Measurements from ENCODE around the gene CFAP70. TPM values are rescaled to one million over a fixed set of nuclear protein-coding genes. Genes with fewer than 3 reads are reported as not detected.
A peak's percentile ranks its signal among the peaks of the same experiment; 100 is the strongest.
"Not testable (repeated sequence)": the region's sequence is repeated elsewhere in the genome, so short reads cannot be mapped to it uniquely, and the experiment has no call there.

CFAP70 gene
- total RNA-seq (2014; rRNA removed; shearing (Covaris generic)): not detected in 2 replicates

DNA sequence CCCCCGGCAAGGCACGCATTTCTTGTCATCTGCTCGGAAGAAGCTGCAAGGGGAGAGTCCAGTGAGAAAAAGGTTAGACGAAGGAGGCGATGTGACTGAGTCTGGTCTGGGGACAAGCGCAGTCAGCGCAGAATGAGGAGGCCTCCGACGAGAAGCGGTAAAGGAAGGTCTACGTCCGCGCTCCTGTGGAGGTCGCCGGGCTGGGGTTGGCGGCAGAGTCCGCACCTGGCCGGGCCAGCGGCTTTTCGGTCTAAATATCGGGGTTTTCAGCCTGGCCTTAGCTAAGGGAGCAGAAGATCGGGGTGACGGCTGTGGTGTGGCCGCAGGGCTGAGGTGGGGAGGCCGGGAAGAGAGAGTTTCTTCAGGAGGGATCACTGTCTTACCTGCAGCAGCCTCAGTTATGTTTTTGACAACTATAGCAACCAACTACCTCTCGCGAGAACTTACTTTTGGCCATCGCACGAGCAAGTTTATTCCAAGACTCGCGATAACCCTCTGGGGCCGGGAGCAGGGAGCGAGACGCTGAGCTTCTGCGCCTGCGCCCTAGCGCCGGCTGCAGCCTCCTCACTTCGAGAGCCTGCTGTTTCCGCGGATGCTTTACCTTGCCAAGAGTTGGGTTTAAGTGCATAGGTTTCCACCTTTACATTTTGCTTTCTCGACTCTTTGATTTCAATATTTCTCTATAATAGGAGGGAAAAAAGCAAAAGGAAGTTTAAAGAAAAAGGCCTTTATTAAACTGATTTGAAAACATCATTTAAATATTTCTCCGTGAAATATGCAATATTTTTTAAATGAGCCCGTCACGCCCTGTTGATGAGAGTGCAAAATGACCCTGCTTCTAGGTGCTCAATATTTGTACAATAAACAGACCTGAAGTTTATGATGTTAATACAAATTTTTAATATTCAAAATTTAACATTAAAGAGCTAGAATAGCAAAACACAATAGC is at the start of gene CFAP70:
Gene CFAP70 (minus strand): TSS at position 534 of the 949 bp plus-strand sequence. CDS start 4,068 bp downstream, outside the sequence.
- DNase-seq (ENCODE audit: low read depth): peak; percentile 96

DNA sequence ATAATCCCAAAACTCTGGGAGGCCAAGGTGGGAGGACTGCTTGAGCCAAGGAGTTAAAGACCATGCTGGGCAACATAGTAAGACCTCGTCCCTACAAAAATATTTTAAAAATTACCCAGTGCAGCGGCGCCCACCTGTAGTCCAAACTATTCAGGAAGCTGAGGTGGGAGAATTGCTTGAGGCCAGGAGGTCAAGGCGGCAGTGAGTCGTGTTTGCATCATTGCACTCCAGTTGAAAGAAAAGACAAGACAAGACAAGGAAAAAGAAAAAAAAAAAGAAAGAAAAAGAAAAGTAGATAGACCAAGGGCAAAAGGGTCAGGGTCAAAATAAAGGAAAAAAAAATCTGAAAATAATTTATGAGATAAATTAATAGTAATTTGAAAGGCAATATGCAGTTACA is 49.4 kb upstream of the CFAP70 start:
- DNase-seq (ENCODE audit: low read depth): peak; percentile 35

DNA sequence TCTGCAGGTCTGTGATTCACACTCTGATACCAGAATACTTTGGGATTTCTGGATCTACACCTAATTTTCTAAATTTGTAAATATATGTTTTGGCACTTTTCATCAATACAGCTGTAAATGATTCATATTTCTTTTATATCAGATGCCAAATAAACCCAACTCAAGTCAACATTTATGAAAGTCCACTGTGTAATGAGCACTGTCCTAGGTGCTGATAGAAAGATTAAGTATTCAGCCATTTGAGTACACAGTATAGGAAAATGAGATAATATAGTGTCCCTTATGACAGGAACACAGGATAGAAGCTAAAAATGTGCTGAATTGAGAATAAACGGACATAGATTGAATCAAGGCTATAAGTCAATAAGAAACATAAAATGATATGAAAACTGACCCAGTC is 48.8 kb upstream of the CFAP70 start:
- no peak for DNase-seq (ENCODE audit: low read depth)

DNA sequence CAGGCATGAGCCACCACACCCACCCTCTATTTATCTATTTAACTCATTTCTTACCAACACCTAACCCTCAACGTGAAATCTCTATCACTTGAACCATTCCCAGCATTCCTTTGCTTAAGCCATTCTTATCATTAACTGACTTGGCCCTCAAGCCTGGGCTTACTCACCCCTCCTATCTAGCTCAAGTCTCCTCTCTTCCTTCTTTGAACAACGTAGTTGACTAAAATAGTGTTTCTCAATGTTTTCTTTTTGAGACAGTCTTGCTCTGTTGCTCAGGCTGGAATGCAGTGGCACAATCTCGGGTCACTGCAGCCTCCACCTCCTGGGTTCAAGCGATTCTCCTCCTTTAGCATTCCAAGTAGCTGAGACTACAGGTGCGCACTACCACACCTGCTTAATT is 48.2 kb upstream of the CFAP70 start:
- no peak for DNase-seq (ENCODE audit: low read depth)

DNA sequence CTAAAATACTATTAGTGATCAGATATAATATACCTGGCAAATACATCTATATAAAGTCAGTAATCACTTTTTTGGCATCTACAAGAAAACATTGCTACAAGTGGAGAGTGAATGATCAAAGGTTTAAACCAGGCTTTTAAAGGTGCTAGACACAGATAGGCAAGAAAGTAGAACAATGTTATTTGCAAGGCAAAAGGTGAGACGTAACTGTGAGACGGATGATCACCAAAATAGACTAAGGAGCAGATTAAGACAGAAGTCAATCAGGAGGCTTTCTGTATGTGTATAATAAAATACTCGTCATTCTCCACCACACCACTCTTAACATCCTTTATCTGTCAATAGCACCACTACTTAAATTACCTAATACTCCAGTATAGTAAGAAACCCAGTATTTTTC is 46.9 kb upstream of the CFAP70 start:
- DNase-seq (ENCODE audit: low read depth): no peak

DNA sequence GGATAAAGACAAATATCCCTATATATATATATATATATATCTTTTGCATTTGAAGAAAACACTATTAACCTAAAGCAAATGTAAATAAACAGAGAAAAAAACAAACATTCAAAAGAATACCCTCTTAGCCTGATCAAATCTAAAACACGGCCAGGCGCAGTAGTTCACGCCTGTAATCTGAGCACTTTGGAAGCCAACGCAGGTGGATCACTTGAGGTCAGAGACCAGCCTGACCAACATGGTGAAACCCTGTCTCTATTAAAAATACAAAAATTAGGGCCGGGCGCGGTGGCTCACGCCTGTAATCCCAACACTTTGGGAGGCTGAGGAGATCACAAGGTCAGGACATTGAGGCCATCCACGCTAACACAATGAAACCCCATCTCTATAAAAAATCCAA is 46.0 kb upstream of the CFAP70 start:
- no peak for DNase-seq (ENCODE audit: low read depth)

DNA sequence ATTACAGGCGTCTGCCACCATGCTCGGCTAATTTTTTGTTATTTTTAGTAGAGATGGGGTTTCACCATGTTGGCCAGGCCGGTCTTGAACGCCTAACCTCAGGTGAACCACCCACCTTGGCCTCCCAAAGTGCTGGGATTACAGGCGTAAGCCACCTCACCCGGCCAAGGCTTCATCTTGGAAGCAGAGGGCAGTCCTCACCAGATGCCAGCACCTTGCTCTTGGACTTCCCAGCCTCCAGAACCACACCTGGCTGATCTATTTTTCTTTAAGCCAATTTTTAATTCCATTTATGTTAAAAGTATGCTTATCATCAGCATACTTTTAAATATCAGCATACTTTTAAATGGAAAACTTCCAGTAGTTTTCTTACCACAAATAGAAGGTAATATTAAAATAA is 43.0 kb upstream of the CFAP70 start:
- no peak for DNase-seq (ENCODE audit: low read depth)

DNA sequence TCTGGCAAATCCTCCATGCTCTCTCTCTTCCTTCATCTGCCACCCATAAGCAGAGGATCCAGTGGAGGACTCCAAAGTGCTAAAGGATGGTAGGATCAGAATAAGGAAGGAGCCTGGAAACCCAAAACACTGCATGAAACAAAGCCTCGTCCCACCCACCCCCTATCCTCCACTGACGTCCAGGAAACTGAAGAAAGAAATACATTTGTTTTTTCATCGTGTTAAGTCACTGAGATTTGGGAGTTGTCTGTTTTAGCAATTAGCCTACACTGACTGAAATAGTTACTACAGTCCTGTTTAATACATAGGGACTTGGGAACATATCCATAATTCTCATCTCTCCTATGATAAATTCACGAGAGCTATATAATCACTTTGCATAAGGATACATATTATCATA is 40.4 kb upstream of the CFAP70 start:
- DNase-seq (ENCODE audit: low read depth): no peak

DNA sequence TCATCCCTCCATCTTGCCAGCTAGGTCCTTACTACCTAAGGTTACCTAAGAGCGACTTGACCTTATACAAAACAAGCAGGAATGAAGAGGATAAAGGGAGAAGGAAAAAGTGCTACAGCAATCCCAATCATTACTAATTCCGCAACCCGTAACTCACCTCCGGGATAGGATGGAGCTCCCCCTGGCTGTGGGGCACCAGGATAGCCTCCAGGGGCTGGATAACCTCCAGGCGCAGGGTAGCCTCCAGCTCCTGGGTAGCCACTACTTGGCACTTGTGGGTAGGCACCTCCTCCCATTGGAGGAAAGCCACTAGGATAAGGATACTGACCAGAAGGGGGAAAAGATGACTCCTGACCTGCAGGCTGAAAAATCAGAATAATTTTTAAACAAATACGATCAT is 39.4 kb upstream of the CFAP70 start:
- no peak for DNase-seq (ENCODE audit: low read depth)

DNA sequence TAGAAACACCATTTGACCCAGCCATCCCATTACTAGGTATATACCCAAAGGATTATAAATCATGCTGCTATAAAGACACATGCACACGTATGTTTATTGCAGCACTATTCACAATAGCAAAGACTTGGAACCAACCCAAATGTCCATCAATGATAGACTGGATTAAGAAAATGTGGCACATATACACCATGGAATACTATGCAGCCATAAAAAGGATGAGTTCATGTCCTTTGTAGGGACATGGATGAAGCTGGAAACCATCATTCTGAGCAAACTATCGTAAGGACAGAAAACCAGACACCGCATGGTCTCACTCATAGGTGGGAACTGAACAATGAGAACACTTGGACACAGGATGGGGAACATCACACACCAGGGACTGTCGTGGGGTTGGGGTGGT is 35.7 kb upstream of the CFAP70 start:
- DNase-seq (ENCODE audit: low read depth): not testable (repeated sequence)

DNA sequence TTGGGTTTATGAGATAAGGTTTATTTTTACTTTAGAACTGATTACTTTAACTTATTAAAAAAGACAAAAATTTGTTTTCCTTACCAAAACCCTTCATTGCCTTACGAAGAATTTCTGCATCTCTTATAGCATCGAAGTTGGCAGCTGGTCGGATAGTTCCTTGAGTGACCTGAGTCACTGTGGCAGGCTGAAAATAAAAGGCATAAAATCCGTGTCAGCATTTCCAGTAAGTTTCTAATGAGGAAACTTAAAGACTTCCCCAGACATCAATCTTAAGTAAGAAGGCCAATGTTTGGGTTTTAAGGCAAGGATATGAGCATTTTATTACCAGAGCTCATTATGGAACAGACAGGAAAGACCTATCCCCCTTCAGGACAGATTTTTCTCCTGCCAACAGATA is 29.6 kb upstream of the CFAP70 start:
- DNase-seq (ENCODE audit: low read depth): no peak

DNA sequence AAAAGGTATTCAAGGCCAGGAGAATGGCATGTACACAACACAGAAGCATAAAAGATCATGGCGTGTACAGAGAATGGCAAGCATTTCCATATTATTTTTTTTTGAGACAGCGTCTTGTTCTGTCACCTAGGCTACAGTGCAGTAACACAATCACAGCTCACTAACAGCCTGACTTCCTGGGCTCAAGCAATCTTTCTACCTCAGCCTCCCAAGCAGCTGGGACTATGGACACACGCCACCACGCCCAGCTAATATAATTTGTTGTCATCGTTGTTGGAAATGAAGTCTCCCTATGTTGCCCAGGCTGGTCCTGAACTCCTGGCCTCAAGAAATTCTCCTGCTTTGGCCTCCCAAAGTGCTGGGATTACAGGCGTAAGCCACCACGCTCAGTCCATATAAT is 27.9 kb upstream of the CFAP70 start:
- DNase-seq (ENCODE audit: low read depth): no peak

DNA sequence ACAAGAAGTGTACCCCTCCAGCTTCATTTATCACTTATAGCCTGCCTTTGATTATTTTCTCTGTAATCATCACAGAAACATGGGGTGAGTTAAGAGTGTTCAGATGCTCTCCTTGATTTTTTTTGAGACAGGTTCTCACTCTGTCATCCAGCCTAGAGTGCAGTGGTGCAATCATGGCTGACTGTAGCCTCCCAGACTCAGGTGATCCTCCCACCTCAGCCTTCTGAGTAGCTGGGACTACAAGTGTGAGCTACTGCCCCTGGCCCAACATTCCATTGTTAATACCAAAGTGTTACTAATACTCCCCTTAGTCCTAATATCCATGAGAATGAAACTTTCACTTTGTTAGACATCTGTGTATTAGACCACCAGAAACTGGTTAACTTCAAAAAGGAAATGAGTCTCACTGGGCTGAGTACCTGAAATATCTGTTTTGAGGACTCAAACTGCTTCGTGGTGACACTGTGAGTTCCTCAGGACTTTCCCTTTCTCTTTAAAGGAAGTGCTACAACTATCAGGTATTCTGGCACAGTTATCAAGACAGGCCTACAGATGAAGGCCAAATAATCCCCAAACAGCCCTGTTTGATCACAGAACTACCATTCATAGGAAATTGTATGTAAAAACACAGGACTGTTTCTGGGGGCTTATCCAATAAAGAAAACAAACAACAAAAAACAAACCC is 20.5 kb upstream of the CFAP70 start:
- DNase-seq (ENCODE audit: low read depth): no peak

DNA sequence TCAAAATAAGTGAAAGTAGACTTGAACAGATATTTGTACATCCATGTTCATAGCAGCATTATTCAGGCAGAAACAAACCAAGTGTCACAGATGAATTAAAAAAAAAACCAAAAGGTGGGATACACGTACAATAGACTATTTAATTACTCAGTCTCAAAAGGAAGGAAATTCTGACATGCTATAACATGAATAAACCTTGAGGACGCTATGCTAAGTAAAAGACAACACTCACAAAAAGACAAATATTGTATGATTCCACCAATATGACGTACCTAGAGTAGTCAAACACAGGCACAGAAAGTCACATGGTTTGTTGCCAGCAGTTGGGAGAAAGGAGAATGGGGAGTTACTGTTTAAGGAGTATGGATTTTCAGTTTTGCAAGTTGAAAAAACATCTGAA is 18.0 kb upstream of the CFAP70 start:
- DNase-seq (ENCODE audit: low read depth): no peak

DNA sequence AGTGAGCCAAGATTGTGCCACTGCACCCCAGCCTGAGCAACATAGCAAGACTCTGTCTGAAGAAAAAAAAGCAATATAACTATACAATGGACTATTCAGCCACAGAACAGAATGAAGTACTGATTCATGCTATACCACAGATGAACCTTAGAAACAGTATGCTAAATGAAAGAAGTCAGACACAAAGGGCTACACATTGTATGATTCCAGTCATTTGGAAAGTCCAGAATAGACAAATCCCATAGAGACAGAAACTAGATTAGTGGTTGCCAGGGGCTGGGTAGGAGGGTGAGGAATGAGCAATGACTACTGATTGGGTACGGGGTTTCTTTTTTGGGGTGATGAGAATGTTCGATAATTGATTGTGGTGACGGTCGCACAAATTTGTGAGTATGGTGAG is 9.6 kb upstream of the CFAP70 start:
- DNase-seq (ENCODE audit: low read depth): no peak

DNA sequence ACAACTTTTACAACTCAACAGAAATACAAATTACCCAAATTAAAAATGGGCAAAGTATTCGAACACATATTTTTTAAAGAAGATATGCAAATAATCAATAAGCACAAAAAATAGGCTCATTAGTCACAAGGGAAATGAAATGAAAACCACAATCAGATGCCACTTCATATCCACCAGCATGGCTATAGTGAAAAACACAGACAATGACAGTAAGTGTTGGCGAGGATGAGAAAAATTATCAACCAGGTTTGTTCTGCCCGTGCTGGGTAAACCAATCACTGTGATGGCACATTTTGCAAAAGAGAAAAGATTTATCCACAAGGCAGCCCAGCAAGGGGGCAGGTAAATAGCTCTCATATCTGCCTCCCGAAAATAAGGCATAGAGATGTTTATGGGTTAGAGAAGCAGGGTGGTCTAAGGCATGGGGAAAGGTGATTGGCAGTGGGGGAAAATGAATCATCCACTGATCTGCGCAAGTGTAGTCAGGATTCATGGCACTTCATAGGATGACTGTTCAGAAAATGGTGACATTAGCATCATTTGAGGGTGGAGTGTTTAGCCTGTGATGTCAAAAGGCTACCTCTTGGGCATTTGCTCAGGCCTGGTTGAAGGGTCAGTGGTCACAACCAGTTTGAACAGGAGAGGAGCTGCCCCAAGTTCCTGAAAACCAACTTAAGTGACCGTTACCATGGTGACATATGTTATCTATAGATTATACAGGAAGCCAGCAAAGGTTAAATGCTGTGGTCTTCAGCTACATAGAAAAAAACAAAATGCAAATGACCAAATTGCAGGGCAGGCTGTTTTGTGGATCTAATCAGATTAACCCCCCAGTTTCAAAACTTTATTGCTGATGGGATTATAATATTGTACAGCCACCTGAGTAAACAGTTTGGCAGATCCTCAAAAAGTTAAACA is 8.0 kb upstream of the CFAP70 start:
- no peak for DNase-seq (ENCODE audit: low read depth)

DNA sequence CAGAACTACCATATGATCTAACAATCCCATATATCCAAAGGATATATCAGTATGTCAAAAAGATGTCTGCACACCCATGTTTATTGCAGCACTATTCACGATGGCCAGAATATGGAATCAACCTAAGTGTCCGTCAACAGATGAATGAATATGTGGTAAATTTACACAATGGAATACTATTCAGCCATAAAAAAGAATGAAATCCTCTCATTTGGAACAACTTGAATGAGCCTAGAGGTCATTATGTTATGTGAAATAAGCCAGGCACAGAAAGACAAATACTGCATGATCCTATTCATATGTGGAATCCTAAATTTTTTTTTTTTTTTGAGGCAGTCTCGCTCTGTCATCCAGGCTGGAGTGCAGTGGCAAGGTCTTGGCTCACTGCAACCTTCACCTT is 6.3 kb upstream of the CFAP70 start:
- no peak for DNase-seq (ENCODE audit: low read depth)

DNA sequence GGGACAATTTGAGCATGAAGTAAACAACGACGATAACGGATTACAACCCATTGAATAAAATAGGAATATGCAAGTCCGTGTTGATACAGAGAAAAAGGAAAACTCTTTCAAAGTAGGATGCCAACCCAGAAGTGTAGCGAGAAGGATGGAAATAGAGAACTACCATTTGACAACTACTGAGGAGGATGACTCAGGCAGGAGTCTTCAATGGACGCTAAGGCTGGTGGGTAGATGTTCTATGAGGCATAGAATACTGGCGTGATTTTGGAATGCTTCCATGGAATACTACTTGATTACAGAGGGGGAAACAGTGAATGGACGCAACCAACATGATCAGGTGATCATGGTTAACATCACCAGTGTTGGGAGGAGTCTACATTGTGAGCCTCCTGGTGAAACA is 828 bp upstream of the CFAP70 start:
- peak; percentile 7 for DNase-seq (ENCODE audit: low read depth)

DNA sequence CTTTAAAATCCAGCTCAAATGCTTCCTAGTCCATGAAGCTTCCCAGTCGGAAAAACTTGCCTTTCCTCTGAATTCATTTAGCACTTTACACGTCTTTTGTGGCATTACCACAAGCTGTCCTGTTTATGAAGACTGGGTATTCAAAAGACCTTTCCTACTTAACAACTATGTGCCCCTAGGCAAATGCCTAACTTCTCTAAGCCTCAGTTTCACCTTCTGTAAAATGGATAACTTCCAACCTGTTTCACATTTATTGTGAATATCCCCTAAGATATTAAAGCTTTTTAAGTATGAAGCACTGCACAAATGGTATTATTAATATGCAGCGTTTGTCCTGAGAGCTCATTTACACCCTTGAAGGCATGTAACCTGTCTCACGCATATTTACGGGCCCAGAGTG is 843 bp downstream of the CFAP70 start:
- DNase-seq (ENCODE audit: low read depth): no peak

DNA sequence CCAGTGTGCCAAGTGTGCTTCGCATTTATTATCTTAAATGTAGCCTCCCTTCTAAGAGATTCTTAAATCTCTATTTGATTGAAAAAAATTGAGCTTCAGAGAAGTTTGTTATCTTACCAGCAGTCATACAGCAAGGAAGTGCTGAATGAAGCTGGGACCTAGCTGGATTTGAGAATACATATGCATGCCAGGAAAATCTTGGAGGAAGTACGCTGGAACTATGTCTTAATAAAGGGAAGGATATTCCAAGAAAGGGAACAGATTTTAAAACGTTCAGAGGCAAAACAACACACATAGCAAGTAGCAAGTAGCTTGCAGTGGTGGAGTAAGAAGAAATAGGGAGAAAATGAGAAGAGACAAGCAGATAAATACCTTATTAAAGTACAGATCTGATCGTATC is 1.5 kb downstream of the CFAP70 start:
- no peak for DNase-seq (ENCODE audit: low read depth)

DNA sequence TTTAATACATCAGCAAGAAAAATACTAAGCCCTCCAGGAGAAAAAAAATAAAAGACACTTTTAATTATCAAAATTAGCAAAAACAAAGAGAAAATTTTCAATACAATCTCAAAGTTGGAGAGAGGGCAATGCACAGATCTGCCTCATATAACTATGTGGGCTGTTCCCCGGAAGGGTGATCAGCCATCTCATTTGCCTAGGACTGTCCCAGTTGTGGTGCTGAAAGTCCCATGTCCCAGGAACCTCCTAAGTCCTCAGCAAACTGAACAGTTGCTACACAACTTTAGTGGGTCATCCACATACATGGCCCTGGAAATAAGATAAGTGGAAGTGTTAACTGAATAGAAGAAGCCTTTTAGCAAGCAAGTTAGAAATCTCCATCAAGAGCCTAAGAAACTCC is 14.4 kb downstream of the CFAP70 start:
- DNase-seq (ENCODE audit: low read depth): no peak

DNA sequence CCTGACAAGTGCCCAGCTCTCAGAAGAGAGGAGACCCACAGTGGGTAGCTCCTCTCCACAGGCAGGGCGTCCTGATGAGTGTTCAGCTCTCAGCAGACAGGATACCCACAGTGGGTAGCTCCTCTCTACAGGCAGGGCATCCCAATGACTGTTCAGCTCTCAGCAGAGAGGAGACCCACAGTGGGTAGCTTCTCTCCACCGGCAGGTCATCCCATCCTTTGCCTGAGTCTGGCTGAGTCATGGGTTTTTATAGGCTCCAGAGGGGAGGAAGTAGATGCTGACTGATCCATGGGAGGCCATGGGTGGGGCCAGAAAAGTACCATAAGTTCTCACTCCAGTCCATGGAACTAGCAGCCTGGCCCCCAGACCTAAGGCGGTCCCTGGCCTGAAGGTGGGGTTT is 18.5 kb downstream of the CFAP70 start:
- DNase-seq (ENCODE audit: low read depth): peak; percentile 43

All from M059J (cell line).